Left cardiac atrium (tissue), 4 donors: Measurements from ENCODE around the gene SRGAP3. TPM values are rescaled to one million over a fixed set of nuclear protein-coding genes. Genes with fewer than 3 reads are reported as not detected.

Experiments
- ATAC-seq, 2 donors: fragments of 200-7000 bp; cut with Tn5 transposase; one replicate each; pipeline ENCODE4 v1.9.1; 2020; ENCODE audit warnings: mild to moderate bottlenecking in 2 of 2, moderate library complexity in 2 of 2
- DNase-seq: peaks from one replicate; pipeline ENCODE4 v3.0.0-alpha.2; 2020
- intact Hi-C, 2 donors: fragments of 100-400 bp; cut with DNase I; formaldehyde crosslinking; loops; one replicate each; pipeline versions ENCODE4 v1.14.1 to v1.15.1; 2022 to 2023
- total RNA-seq, 2 donors: library from RNA; stranded (reverse); fragmentation: NEBNext Ultra II Directional; extraction: Animal tissue kit (Norgen Biotek cat#: 25700); gene quantifications; one replicate each; pipeline ENCODE4 v1.2.1, GENCODE V29; 2021
- donor health status: DM: no; HTN: yes; CAD: no.
- donor health status: DM: no; HTN: yes; CAD: no; lungs with severe emphysema.
- donor health status: DM: yes; HTN: yes; CAD: no.
- donor health status: Dilated cardiomyopathy.

The SRGAP3 gene
- total RNA-seq, 2 donors from 2014 or later = 2.5 to 3.6 TPM

- peak; percentile 26 for DNase-seq
- intact Hi-C loops = no loop called here
- no peak for ATAC-seq
Observed at GRCh38 chr3:9231006-9231405, 18.4 kb downstream of the SRGAP3 start.

- intact Hi-C loops = no loop called here
- ATAC-seq = no peak
- no peak for DNase-seq
Observed at GRCh38 chr3:9230596-9230995, 18.9 kb downstream of the SRGAP3 start.

- intact Hi-C loops = no loop called here
- ATAC-seq (no peak), DNase-seq (no peak)
Observed at GRCh38 chr3:9229879-9230278, 19.6 kb downstream of the SRGAP3 start.

- ATAC-seq = no peak
- no peak for DNase-seq
- intact Hi-C loops = no loop called here
Observed at GRCh38 chr3:9229325-9229724, 20.1 kb downstream of the SRGAP3 start.

GRCh38 chr3:9226326-9226725 is 23.1 kb downstream of the SRGAP3 start:
- DNase-seq = no peak
- intact Hi-C loops = no loop called here
- ATAC-seq = peak in 1 of 2 donors; percentile 76

GRCh38 chr3:9225268-9225667 is 24.2 kb downstream of the SRGAP3 start:
- intact Hi-C loops = no loop called here
- DNase-seq = no peak
- no peak for ATAC-seq

GRCh38 chr3:9224490-9224889 is 25.0 kb downstream of the SRGAP3 start:
- DNase-seq (no peak), ATAC-seq (no peak)
- intact Hi-C loops = no loop called here

- DNase-seq (no peak), ATAC-seq (no peak)
- intact Hi-C loops = no loop called here
Observed at GRCh38 chr3:9223672-9224071, 25.8 kb downstream of the SRGAP3 start.

- intact Hi-C loops = no loop called here
- ATAC-seq = no peak
- DNase-seq = no peak
Observed at GRCh38 chr3:9222956-9223639, 26.3 kb downstream of the SRGAP3 start.

GRCh38 chr3:9222049-9222448 is 27.4 kb downstream of the SRGAP3 start:
- ATAC-seq (no peak), DNase-seq (no peak)
- intact Hi-C loops = no loop called here

GRCh38 chr3:9218514-9218846 is 31.0 kb downstream of the SRGAP3 start:
- no peak for DNase-seq
- intact Hi-C loops = no loop called here
- ATAC-seq = no peak

GRCh38 chr3:9217784-9218513 is 31.5 kb downstream of the SRGAP3 start:
- intact Hi-C loops = no loop called here
- DNase-seq (no peak), ATAC-seq (no peak)

- ATAC-seq = no peak
- DNase-seq = no peak
- intact Hi-C loops = no loop called here
Observed at GRCh38 chr3:9216736-9217135, 32.7 kb downstream of the SRGAP3 start.

GRCh38 chr3:9214599-9214998 is 34.8 kb downstream of the SRGAP3 start:
- peak in 1 of 2 donors; percentile 76 for ATAC-seq
- DNase-seq = no peak
- intact Hi-C loops = no loop called here

- intact Hi-C loops = no loop called here
- no peak for ATAC-seq
Observed at GRCh38 chr3:9214185-9214584, 35.3 kb downstream of the SRGAP3 start.

GRCh38 chr3:9213019-9213634 is 36.3 kb downstream of the SRGAP3 start:
- DNase-seq (no peak), ATAC-seq (no peak)
- intact Hi-C loops = no loop called here

More at GRCh38 chr3:9214185-9214584, 35.3 kb downstream of the SRGAP3 start:
- no peak for DNase-seq

- no peak for ATAC-seq
- no peak for DNase-seq
- intact Hi-C loops = no loop called here
Observed at GRCh38 chr3:9211155-9211950, 38.1 kb downstream of the SRGAP3 start.

GRCh38 chr3:9209777-9210176 is 39.7 kb downstream of the SRGAP3 start:
- intact Hi-C loops = no loop called here
- no peak for ATAC-seq

GRCh38 chr3:9208605-9209152 is 40.8 kb downstream of the SRGAP3 start:
- no peak for DNase-seq
- intact Hi-C loops = no loop called here
- ATAC-seq = no peak

More at GRCh38 chr3:9209777-9210176, 39.7 kb downstream of the SRGAP3 start:
- DNase-seq = no peak
